ENCODE results near the gene KLHDC9. TPM values are rescaled to one million over a fixed set of nuclear protein-coding genes. Genes with fewer than 3 reads are reported as not detected.

Gene KLHDC9
- total and polyA plus RNA-seq, 2 donors from 2014 or later, result 21.9 to 32.2 TPM

DNA sequence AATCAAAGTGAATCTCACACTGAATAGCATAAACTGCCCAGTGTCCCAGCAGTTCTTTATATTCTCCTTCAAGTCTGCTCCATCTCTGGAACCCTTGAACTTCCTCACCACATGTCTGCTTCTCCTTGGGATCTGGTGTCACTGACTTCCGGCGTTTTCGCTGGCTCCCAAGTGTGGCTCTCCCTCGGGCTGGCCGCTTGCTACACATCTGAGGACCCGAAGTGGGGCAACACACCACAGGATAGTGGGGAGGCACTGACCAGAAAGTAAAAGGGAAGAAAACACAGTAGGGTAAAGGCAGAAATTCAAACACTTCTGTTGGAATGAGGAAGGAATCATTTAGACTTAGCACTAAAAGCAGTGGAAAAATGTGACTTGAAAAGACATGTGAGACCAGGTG, 24.8 kb downstream of the KLHDC9 start:
- H3K9me3 ChIP-seq (ENCODE audit: control insufficient read depth in 2 of 3, insufficient read depth in 1 of 3, low read length in 3 of 3), result no peaks in the 10 kb centered on the region
- no peaks in the 10 kb centered on the region for H3K27me3 ChIP-seq (ENCODE audit: control insufficient read depth, insufficient read depth, low read length)
- H3K9ac ChIP-seq (ENCODE audit: low read length in 3 of 3), result no peak overlapping the region
- DNase-seq (no peak), FAIRE-seq (no peak)
- no peak overlapping the region for H3K4me3 ChIP-seq (ENCODE audit: low read length in 3 of 3)
- H3K27ac ChIP-seq (ENCODE audit: low read depth in 2 of 2, low read length in 2 of 2), result no peak overlapping the region
- peaks cover 8 to 60% (median 38%) of the 10 kb centered on the region in 3 donors for H3K36me3 ChIP-seq (ENCODE audit: control insufficient read depth in 2 of 3, insufficient read depth in 3 of 3, low read length in 3 of 3)
- intact Hi-C loops (cut with DNase I), result no loop called here
- H3K4me1 ChIP-seq (ENCODE audit: control insufficient read depth in 2 of 3, insufficient read depth in 2 of 3, low read depth in 1 of 3, low read length in 3 of 3), result peaks cover 4 to 36% (median 27%) of the 10 kb centered on the region in 3 donors
- TF ChIP-seq, protein P1, sequence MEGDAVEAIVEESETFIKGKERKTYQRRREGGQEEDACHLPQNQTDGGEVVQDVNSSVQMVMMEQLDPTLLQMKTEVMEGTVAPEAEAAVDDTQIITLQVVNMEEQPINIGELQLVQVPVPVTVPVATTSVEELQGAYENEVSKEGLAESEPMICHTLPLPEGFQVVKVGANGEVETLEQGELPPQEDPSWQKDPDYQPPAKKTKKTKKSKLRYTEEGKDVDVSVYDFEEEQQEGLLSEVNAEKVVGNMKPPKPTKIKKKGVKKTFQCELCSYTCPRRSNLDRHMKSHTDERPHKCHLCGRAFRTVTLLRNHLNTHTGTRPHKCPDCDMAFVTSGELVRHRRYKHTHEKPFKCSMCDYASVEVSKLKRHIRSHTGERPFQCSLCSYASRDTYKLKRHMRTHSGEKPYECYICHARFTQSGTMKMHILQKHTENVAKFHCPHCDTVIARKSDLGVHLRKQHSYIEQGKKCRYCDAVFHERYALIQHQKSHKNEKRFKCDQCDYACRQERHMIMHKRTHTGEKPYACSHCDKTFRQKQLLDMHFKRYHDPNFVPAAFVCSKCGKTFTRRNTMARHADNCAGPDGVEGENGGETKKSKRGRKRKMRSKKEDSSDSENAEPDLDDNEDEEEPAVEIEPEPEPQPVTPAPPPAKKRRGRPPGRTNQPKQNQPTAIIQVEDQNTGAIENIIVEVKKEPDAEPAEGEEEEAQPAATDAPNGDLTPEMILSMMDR (IDR thresholded peaks at IDR 0.05; ENCODE audit: borderline replicate concordance, extremely low read depth, insufficient read depth), result no peak

DNA sequence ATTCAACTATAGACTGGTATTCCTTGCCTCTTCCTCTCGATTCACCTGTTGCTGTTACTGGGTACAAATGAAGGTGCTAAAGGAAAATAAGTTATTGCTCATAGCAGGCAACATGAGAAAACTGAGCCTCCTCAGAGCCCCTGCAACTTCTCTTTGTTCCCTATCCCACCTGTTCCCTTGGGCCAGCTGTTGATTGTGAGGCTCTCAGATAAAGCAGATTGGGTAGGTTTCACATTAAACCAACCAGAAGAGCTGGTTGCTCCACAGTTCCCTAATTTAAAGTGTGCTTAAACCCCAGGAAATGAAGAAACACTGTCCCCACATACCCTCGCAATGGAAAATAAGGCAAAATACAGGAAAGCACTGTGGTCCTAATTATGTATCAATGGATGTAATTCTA, 29.5 kb downstream of the KLHDC9 start:
- FAIRE-seq (no peak), DNase-seq (no peak)
- Histone ChIP-seq H3K9ac (ENCODE audit: low read length in 3 of 3) (peak overlapping the region in 2 of 3 donors; percentile 34 to 46), H3K27ac (ENCODE audit: low read depth in 2 of 2, low read length in 2 of 2) (no peak overlapping the region), H3K4me1 (ENCODE audit: control insufficient read depth in 2 of 3, insufficient read depth in 2 of 3, low read depth in 1 of 3, low read length in 3 of 3) (peaks cover 0 to 19% (median 11%) of the 10 kb centered on the region in 3 donors), H3K36me3 (ENCODE audit: control insufficient read depth in 2 of 3, insufficient read depth in 3 of 3, low read length in 3 of 3) (peaks cover 6 to 49% (median 24%) of the 10 kb centered on the region in 3 donors), H3K27me3 (ENCODE audit: control insufficient read depth, insufficient read depth, low read length) (no peaks in the 10 kb centered on the region), H3K4me3 (ENCODE audit: low read length in 3 of 3) (no peak overlapping the region), H3K9me3 (ENCODE audit: control insufficient read depth in 2 of 3, insufficient read depth in 1 of 3, low read length in 3 of 3) (no peaks in the 10 kb centered on the region)
- TF ChIP-seq, protein P1 (IDR thresholded peaks at IDR 0.05; ENCODE audit: borderline replicate concordance, extremely low read depth, insufficient read depth), result no peak
- intact Hi-C loops (cut with DNase I), result no loop called here

DNA sequence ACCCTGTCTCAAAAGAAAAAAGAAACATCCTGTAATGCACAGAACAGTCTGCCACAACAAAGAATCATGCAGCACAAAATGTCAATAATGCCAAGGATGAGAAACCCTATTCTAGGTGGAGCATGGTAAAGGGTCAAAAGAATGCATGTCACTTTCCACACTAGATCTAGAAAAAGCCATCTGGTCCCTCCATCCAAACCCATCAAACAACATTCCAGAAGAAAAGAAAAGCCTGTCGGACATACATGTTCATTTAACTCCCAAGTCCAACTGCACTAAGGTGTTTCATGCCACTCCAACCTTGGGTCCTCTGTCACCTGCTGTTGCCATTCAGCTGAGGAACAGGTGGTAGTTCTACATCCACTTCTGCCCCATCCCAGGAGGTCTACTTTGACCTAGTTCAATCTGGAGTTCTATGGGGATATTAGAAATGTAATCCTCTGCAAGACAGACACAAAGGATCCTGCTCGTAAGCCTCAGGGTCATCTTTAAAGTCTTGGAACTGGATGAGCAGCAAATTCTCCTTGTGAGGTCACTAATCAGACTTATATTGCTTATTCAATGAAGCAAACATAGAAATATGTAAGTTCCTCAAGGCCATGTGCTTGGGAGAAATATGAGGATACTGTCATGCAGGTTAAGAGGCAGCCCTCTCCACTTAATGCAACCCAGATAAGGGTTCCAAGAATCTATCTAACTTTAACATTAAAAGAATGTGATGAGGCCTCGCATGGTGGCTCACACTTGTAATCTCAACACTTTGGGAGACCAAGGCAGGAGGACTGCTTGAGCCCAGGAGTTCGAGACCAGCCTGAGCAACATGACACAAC, 30.6 kb downstream of the KLHDC9 start:
- intact Hi-C loops (cut with DNase I), result no loop called here
- TF ChIP-seq, protein P1 (IDR thresholded peaks at IDR 0.05; ENCODE audit: borderline replicate concordance, extremely low read depth, insufficient read depth), result no peak
- no peak for FAIRE-seq
- DNase-seq, result no peak
- Histone ChIP-seq H3K36me3 (ENCODE audit: control insufficient read depth in 2 of 3, insufficient read depth in 3 of 3, low read length in 3 of 3) (peaks cover 4 to 39% (median 20%) of the 10 kb centered on the region in 3 donors), H3K4me1 (ENCODE audit: control insufficient read depth in 2 of 3, insufficient read depth in 2 of 3, low read depth in 1 of 3, low read length in 3 of 3) (peaks cover 3 to 25% (median 11%) of the 10 kb centered on the region in 3 donors), H3K4me3 (ENCODE audit: low read length in 3 of 3) (no peak overlapping the region), H3K27me3 (ENCODE audit: control insufficient read depth, insufficient read depth, low read length) (no peaks in the 10 kb centered on the region), H3K9me3 (ENCODE audit: control insufficient read depth in 2 of 3, insufficient read depth in 1 of 3, low read length in 3 of 3) (no peaks in the 10 kb centered on the region), H3K9ac (ENCODE audit: low read length in 3 of 3) (no peak overlapping the region), H3K27ac (ENCODE audit: low read depth in 2 of 2, low read length in 2 of 2) (no peak overlapping the region)
